Ureter (tissue), 1 donor: ENCODE measurements around the gene CSAD. TPM values are rescaled to one million over a fixed set of nuclear protein-coding genes. Genes with fewer than 3 reads are reported as not detected.

Experiments used
- total RNA-seq: library from RNA; stranded (reverse); gene quantifications from one replicate; pipeline ENCODE4 v1.2.4, GENCODE V29; 2023
- donor health status: DM: yes; HTN: yes; CAD: no.

CSAD gene
- total RNA-seq, 1 donor from 2014 or later: 65.7 TPM

Other genes starting within 250 kb of the CSAD start
- 607 TPM for gene KRT18, start 231.8 kb downstream of the CSAD start, total RNA-seq
- 474 TPM for gene EIF4B, start 174.5 kb downstream of the CSAD start, total RNA-seq
- 198 TPM for gene TNS2, start 130.9 kb downstream of the CSAD start, total RNA-seq
- 66.6 TPM for gene SPRYD3, start 101.5 kb downstream of the CSAD start, total RNA-seq
- gene IGFBP6, start 83.3 kb downstream of the CSAD start, total RNA-seq: 133 TPM
- 0.18 TPM for gene SOAT2, start 77.4 kb downstream of the CSAD start, total RNA-seq
- 56.8 TPM for gene ZNF740, start 203 bp downstream of the CSAD start, total RNA-seq
- gene ITGB7, start 26.3 kb upstream of the CSAD start, total RNA-seq: 15.8 TPM
- gene RARG, start 51.3 kb upstream of the CSAD start, total RNA-seq: 101 TPM
- gene ESPL1, start 87.4 kb upstream of the CSAD start, total RNA-seq: 2.3 TPM
- gene PFDN5, start 114.6 kb upstream of the CSAD start, total RNA-seq: 468 TPM
- 50.0 TPM for gene MYG1, start 118.8 kb upstream of the CSAD start, total RNA-seq
- gene AAAS, start 140.7 kb upstream of the CSAD start, total RNA-seq: 44.1 TPM
- gene SP7, start 155.4 kb upstream of the CSAD start, total RNA-seq: not detected
- gene SP1, start 199.3 kb upstream of the CSAD start, total RNA-seq: 104 TPM
- gene AMHR2, start 242.9 kb upstream of the CSAD start, total RNA-seq: not detected